ENCODE data around the gene CNDP1. TPM values are rescaled to one million over a fixed set of nuclear protein-coding genes. Genes with fewer than 3 reads are reported as not detected.

CNDP1 gene
- total RNA-seq, 1 donor from 2014 or later = not detected

GRCh38 chr18:74556126-74556525 lies 21.8 kb downstream of the CNDP1 start:
- no peak overlapping the region for H3K27ac Mint-ChIP-seq
- H3K36me3 ChIP-seq = no peaks in the 10 kb centered on the region
- H3K9me3 Mint-ChIP-seq = peaks cover 4% of the 10 kb centered on the region
- no peaks in the 10 kb centered on the region for H3K79me2 ChIP-seq (ENCODE audit: low read depth)
- no peaks in the 10 kb centered on the region for H3K9me3 ChIP-seq (ENCODE audit: low read depth)
- no peak overlapping the region for H3K4me3 Mint-ChIP-seq
- no peaks in the 10 kb centered on the region for H3K27me3 ChIP-seq
- H2AFZ ChIP-seq (replicated peaks) = no peak overlapping the region
- H3K4me3 ChIP-seq = no peak overlapping the region
- H3K27ac ChIP-seq = no peak overlapping the region
- peaks cover 11% of the 10 kb centered on the region for H3K4me1 Mint-ChIP-seq
- H3F3A ChIP-seq (ENCODE audit: low read depth) = no peaks in the 10 kb centered on the region
- no peak for TF ChIP-seq EZH2phosphoT487 (IDR thresholded peaks at IDR 0.05)
- TF ChIP-seq EZH2 (IDR thresholded peaks at IDR 0.05) = no peak
- no peak for TF ChIP-seq CTCF (IDR thresholded peaks at IDR 0.05)
- DNase-seq (ENCODE audit: low spot score) = no peak
- no peaks in the 10 kb centered on the region for H3K36me3 Mint-ChIP-seq
- H4K20me1 ChIP-seq (ENCODE audit: low read depth) = no peaks in the 10 kb centered on the region
- H3K27me3 Mint-ChIP-seq (ENCODE audit: insufficient read depth, low read depth) = peaks cover 14% of the 10 kb centered on the region
- H3K4me1 ChIP-seq = no peaks in the 10 kb centered on the region
- no peak overlapping the region for H3K4me2 ChIP-seq
- no peak overlapping the region for H3K9ac ChIP-seq

GRCh38 chr18:74558096-74558495 lies 23.8 kb downstream of the CNDP1 start:
- Histone ChIP-seq H3K4me1 (no peaks in the 10 kb centered on the region), H3F3A (ENCODE audit: low read depth) (no peaks in the 10 kb centered on the region), H3K9me3 (ENCODE audit: low read depth) (no peaks in the 10 kb centered on the region), H4K20me1 (ENCODE audit: low read depth) (no peaks in the 10 kb centered on the region), H3K27ac (no peak overlapping the region), H3K9ac (no peak overlapping the region), H3K4me3 (no peak overlapping the region), H3K4me2 (no peak overlapping the region), H3K36me3 (no peaks in the 10 kb centered on the region), H3K27me3 (no peaks in the 10 kb centered on the region), H3K79me2 (ENCODE audit: low read depth) (no peaks in the 10 kb centered on the region), H2AFZ (replicated peaks) (no peak overlapping the region)
- H3K27me3 Mint-ChIP-seq (ENCODE audit: insufficient read depth, low read depth) = peaks cover 14% of the 10 kb centered on the region
- no peaks in the 10 kb centered on the region for H3K9me3 Mint-ChIP-seq
- H3K36me3 Mint-ChIP-seq = no peaks in the 10 kb centered on the region
- no peak overlapping the region for H3K4me3 Mint-ChIP-seq
- TF ChIP-seq EZH2 (IDR thresholded peaks at IDR 0.05) = no peak
- no peak for TF ChIP-seq EZH2phosphoT487 (IDR thresholded peaks at IDR 0.05)
- peaks cover 2% of the 10 kb centered on the region for H3K4me1 Mint-ChIP-seq
- DNase-seq (ENCODE audit: low spot score) = no peak
- no peak overlapping the region for H3K27ac Mint-ChIP-seq

GRCh38 chr18:74562131-74562730 lies 27.9 kb downstream of the CNDP1 start:
- no peak for DNase-seq (ENCODE audit: low spot score)
- TF ChIP-seq EZH2 (IDR thresholded peaks at IDR 0.05) (no peak), EZH2phosphoT487 (IDR thresholded peaks at IDR 0.05) (no peak), CTCF (IDR thresholded peaks at IDR 0.05) (no peak)
- Mint-ChIP-seq H3K4me3 (no peak overlapping the region), H3K4me1 (no peaks in the 10 kb centered on the region), H3K27ac (no peak overlapping the region), H3K36me3 (no peaks in the 10 kb centered on the region), H3K9me3 (peaks cover 12% of the 10 kb centered on the region), H3K27me3 (ENCODE audit: insufficient read depth, low read depth) (peaks cover 3% of the 10 kb centered on the region)
- H3K79me2 ChIP-seq (ENCODE audit: low read depth) = no peaks in the 10 kb centered on the region
- no peaks in the 10 kb centered on the region for H3K27me3 ChIP-seq
- no peak overlapping the region for H3K9ac ChIP-seq
- H3F3A ChIP-seq (ENCODE audit: low read depth) = no peaks in the 10 kb centered on the region
- no peak overlapping the region for H2AFZ ChIP-seq (replicated peaks)
- no peaks in the 10 kb centered on the region for H3K36me3 ChIP-seq
- H4K20me1 ChIP-seq (ENCODE audit: low read depth) = no peaks in the 10 kb centered on the region
- no peaks in the 10 kb centered on the region for H3K9me3 ChIP-seq (ENCODE audit: low read depth)
- H3K27ac ChIP-seq = no peak overlapping the region
- H3K4me1 ChIP-seq = no peaks in the 10 kb centered on the region
- no peak overlapping the region for H3K4me3 ChIP-seq
- no peak overlapping the region for H3K4me2 ChIP-seq

- H2AFZ ChIP-seq (replicated peaks) = no peak overlapping the region
- Mint-ChIP-seq H3K4me3 (no peak overlapping the region), H3K4me1 (no peaks in the 10 kb centered on the region), H3K27ac (no peak overlapping the region), H3K27me3 (ENCODE audit: insufficient read depth, low read depth) (peaks cover 4% of the 10 kb centered on the region), H3K36me3 (no peaks in the 10 kb centered on the region), H3K9me3 (peaks cover 14% of the 10 kb centered on the region)
- H3K27ac ChIP-seq = no peak overlapping the region
- H3K4me2 ChIP-seq = no peak overlapping the region
- H3F3A ChIP-seq (ENCODE audit: low read depth) = no peaks in the 10 kb centered on the region
- TF ChIP-seq CTCF (IDR thresholded peaks at IDR 0.05) (no peak), EZH2phosphoT487 (IDR thresholded peaks at IDR 0.05) (no peak), EZH2 (IDR thresholded peaks at IDR 0.05) (no peak)
- H4K20me1 ChIP-seq (ENCODE audit: low read depth) = no peaks in the 10 kb centered on the region
- H3K4me1 ChIP-seq = no peaks in the 10 kb centered on the region
- H3K9ac ChIP-seq = no peak overlapping the region
- DNase-seq (ENCODE audit: low spot score) = no peak
- H3K27me3 ChIP-seq = no peaks in the 10 kb centered on the region
- H3K4me3 ChIP-seq = no peak overlapping the region
- no peaks in the 10 kb centered on the region for H3K36me3 ChIP-seq
- no peaks in the 10 kb centered on the region for H3K9me3 ChIP-seq (ENCODE audit: low read depth)
- H3K79me2 ChIP-seq (ENCODE audit: low read depth) = no peaks in the 10 kb centered on the region
Observed at GRCh38 chr18:74562775-74563174, 28.5 kb downstream of the CNDP1 start.
